GF-D8 (cell line): ENCODE measurements around the gene FAM107B.

Source experiments
- DNase-seq: peaks from one replicate; lab custom pipeline; 2025; lab: John Stamatoyannopoulos, UW

The FAM107B gene

GRCh38 chr10:14556285-14556956 is 218.3 kb downstream of the FAM107B start:
- DNase-seq: peak; percentile 25

DNA sequence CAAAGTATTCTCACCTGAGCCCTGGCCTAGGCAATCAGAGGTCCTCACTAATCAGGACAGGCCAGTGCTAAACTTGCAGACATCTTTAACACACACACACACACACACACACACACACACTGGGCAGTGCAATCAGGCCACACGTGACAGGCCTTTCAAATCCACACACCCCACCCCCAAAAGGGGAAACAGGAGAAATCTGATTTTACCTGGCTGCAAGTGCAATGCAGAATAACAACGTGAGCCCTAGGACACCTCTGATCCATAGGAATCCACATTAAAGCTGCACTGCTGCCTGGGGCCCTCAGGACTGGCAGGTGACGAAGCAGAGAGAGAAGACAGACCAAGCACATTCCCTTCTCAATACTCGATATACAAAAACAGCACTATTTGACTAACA is 218.9 kb downstream of the FAM107B start:
- DNase-seq: no peak

GRCh38 chr10:14554491-14555205 is 220.0 kb downstream of the FAM107B start:
- DNase-seq: peak; percentile 85

DNA sequence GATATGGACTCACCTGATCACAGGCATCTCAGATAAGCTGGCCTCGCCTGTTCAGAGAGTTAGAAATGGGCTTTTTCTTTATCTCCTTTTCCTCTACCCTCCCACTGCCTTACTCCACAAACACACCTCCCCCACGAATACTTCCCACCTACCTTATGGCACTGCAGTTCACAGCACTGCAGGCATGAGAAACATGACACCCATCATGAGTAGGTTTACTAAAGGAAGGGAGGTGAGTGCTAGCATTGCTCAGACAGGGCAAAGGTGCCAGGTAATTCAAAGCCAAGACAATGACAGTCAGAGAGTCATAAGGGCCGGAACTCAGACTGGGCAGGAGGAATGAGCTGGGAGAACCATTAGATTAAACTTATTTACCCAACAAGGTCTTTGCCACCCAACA is 220.6 kb downstream of the FAM107B start:
- DNase-seq: no peak

GRCh38 chr10:14553448-14553847 is 221.2 kb downstream of the FAM107B start:
- DNase-seq: peak; percentile 93

DNA sequence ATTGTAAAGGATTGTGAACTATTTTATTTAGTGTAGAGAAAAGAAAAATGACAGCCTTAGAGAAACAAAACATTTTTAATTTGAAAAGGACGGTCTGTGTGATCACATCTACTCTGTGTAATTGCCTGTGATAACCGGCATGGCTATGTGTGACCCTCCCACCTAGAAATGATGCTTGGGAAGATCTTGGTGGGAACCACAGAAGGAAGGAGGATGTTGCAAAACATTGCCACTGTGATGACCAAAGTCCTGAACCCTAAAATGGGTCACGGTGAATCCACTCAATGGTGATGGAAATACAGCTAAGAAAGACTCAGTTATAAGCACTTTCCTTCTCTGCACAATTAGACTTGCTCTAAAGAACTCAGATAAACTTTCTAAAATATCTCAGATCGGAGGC is 222.7 kb downstream of the FAM107B start:
- peak; percentile 67 for DNase-seq

GRCh38 chr10:14550471-14550981 is 224.2 kb downstream of the FAM107B start:
- DNase-seq: no peak

DNA sequence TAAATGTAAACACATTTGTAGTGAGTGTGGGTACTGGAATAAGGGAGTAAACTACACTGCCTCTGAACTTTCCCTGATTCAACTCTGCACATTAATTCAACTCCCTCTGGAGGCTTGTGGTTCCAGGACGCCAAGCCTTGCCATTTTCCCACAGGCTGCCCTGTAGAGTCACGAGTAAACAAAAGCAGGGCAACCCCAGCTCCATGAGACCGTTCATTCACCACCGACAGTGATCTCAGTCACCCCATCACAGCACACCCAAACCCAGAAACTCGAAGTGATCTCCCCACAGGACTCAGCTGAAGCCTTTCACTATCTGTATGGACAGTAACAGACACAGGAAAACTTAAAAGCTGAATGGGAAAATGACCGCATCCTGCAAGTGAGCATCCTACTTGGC is 225.2 kb downstream of the FAM107B start:
- no peak for DNase-seq

- DNase-seq: no peak
Observed at GRCh38 chr10:14548970-14549369, 225.7 kb downstream of the FAM107B start.

GRCh38 chr10:14548474-14548873 is 226.2 kb downstream of the FAM107B start:
- no peak for DNase-seq

DNA sequence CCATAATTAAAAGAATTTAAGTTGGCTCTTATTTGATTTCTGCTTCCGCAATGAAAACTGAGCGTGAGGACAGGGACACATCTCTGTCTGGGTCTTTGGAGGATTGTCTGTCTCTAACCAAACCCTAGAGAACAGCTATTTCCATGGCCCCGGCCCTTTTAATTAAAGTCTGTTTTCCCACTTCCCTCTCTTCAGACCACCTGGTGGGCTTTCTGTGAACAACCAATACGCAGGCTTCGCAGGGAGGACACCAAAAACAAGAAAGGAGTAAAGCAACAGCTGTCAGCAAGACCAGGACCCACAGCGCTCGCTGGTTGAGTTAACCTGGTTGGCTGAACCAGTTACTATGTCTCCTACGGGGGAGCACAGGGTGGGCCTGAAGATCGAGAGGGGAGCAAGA is 226.9 kb downstream of the FAM107B start:
- no peak for DNase-seq

DNA sequence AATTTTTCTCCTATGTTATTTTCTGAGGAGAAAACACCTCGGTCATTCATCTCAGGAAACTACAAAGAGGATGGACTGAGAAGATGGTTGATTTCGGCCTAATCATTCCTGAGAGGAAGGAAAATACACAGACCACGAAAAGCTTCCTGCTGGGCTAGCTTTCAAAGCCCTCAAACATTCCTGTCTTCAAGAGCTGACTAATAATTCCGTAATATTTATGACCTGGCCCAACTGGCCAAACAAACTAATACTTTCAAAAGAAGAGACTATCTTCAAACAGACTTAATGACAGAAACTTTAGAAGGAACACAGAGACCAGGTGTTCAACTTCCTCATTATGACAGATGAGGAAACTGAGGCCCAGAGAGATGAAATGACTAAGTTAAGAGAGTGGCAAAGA is 228.9 kb downstream of the FAM107B start:
- DNase-seq: no peak

DNA sequence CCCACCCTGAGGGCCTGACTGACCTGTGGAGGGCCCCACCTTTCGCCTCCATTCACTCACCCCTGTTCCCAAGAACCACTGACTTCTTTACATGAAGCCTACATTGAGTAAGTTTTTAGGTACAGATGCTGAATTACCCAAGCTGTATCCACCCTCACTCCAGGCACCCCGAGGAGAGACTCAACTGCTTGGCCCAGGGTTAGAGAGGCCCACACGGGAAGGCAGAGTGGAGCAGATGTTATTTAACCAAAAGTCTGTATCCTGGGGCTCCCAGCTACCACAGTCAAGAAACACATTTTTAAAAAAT is 230.8 kb downstream of the FAM107B start:
- no peak for DNase-seq

GRCh38 chr10:14543046-14543903 is 231.4 kb downstream of the FAM107B start:
- DNase-seq: peak; percentile 72

- DNase-seq: no peak
Observed at GRCh38 chr10:14541379-14541778, 233.3 kb downstream of the FAM107B start.

DNA sequence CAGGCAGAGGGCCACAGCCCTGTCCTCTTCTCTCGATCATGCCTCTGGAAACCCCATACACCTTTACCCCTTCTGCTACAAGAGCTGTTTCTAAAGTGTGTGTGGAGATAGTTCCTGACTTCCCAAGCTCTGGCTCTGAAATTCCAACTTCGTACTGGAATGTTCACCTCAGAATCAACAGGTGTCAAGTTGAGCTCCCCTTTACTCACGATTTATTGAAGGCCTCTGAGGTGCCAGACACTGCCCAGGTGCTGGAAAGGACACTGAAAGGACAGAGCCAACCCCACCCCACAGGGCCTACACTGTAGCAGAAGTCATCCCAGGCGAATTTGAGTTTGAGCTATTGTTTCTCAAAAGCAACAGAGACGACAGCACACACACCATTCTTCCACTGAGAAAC is 234.1 kb downstream of the FAM107B start:
- no peak for DNase-seq

DNA sequence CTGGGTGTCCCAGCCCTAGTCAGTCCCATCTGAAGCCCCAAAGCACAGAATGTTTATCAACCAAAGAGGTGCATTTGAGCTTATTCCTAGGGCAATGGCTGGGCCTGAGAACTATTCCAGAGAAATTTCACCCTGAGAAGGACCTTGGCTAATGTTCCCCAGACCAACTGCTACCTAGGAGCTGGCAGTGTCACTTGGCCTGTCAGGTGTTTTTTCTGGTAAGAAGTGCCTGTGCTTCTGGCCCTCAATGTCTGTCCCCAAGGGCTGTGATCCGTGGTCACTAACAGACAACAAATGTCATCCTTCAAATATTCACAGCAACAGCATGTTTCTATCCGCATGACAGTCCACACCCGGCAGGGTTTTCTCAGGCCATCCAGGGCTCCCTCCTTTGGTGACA is 234.6 kb downstream of the FAM107B start:
- DNase-seq: no peak

DNA sequence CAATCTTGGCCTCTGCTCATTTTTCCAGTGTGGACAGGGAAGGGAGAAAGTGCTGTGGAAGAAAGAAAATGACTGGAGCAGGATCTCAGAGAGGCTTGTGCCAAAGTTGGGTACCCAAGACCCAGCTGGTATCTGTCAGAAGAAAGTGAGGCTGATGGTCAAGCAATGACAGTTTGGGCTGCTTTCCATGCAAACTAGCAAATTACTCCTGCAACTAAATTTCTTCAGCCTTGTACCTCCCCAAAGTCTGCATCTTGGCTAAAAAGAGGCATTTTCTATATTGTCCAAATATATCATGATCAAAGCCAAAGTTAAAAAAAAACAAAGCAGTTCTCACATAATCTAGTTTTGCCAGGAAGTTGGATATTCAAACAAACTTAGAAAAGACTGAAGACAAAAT is 235.5 kb downstream of the FAM107B start:
- no peak for DNase-seq

GRCh38 chr10:14536241-14537213 is 238.2 kb downstream of the FAM107B start:
- DNase-seq: no peak

GRCh38 chr10:14535457-14536130 is 239.1 kb downstream of the FAM107B start:
- no peak for DNase-seq

DNA sequence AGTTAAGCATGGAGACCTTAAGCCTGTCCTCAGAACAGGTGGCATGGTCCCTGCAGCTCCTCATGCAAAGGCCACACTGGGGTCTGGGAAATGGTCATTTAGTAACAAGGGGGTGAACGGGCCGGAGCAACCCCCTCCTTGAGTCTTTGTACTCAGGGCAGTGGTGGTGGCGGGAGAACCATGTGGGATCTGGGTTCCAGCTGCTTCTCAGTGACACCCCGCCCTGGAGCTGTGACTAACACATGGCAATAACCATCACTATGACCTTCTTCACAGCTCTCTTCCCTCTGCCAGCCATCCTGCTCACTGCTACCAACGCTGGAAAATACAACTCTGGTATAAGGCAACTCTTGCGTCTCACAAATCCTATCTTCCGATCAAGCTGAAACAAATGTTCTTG is 240.5 kb downstream of the FAM107B start:
- DNase-seq: no peak
